DND-41 (cell line): ENCODE data around the gene OR8B4.

Experiments
- EZH2 ChIP-seq: IDR thresholded peaks from 3 replicates; pipeline ENCODE4 v1.6.1; 2012; ENCODE audit warnings: borderline replicate concordance, low read depth, mild to moderate bottlenecking, moderate library complexity, low read length, inconsistent platforms; ENCODE audit not compliant: severe bottlenecking
- TF ChIP-seq, protein P1 (sequence below): IDR thresholded peaks from 2 replicates; pipeline ENCODE4 v1.5.1; 2012; ENCODE audit warnings: borderline replicate concordance, low read length, moderate library complexity, mild to moderate bottlenecking; ENCODE audit not compliant: poor library complexity, severe bottlenecking; ENCODE audit errors: extremely low read depth

DNA sequence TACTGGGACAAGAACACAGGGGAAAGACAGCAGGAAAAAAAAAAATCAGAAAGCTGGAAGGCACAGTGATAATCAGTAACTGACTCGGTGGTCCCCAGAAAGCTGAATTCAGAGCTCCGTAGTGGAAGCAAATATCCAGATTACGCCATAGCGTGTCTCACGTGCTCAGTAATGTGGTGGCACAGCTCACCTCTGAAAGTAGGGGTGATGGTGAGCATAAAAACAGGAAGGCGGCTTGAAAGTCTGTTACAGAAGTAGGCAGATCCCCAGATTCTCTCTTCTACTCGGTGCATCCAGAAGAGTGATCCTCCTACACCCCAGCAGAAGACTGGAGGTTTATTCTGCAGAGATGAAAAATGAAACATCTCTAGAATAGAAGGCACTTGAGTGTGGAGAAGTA is 14.8 kb downstream of the OR8B4 start:
- TF ChIP-seq, protein P1, sequence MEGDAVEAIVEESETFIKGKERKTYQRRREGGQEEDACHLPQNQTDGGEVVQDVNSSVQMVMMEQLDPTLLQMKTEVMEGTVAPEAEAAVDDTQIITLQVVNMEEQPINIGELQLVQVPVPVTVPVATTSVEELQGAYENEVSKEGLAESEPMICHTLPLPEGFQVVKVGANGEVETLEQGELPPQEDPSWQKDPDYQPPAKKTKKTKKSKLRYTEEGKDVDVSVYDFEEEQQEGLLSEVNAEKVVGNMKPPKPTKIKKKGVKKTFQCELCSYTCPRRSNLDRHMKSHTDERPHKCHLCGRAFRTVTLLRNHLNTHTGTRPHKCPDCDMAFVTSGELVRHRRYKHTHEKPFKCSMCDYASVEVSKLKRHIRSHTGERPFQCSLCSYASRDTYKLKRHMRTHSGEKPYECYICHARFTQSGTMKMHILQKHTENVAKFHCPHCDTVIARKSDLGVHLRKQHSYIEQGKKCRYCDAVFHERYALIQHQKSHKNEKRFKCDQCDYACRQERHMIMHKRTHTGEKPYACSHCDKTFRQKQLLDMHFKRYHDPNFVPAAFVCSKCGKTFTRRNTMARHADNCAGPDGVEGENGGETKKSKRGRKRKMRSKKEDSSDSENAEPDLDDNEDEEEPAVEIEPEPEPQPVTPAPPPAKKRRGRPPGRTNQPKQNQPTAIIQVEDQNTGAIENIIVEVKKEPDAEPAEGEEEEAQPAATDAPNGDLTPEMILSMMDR = no peak
- TF ChIP-seq EZH2 = no peak
